Esophagus squamous epithelium (tissue), 4 donors: ENCODE measurements around the gene CSNK1G2.

Experiments
- CTCF ChIP-seq, 6 experiments: fragments of 450-650 bp in 4 of 6; fragments of 200-600 bp in 2 of 6; sonication (generic) in 2 of 6; IDR thresholded peaks; one replicate each; pipeline ENCODE4 v1.5.1; 2016 to 2019; ENCODE audit warnings: antibody characterized with exemption in 6 of 6, mild to moderate bottlenecking in 4 of 6, moderate library complexity in 4 of 6
- POLR2A ChIP-seq, 4 donors: fragments of 450-650 bp; IDR thresholded peaks; one replicate each; pipeline ENCODE4 v1.6.1; 2017; ENCODE audit warnings: antibody characterized with exemption in 4 of 4, mild to moderate bottlenecking in 4 of 4, moderate library complexity in 3 of 4

- no peak for TF ChIP-seq CTCF (IDR thresholded peaks at IDR 0.05)
- TF ChIP-seq POLR2A (IDR thresholded peaks at IDR 0.05) = no peak
Observed at GRCh38 chr19:1907563-1908363, 33.2 kb upstream of the CSNK1G2 start.
